Measurements from ENCODE around the gene RBL2.

- TF ChIP-seq CTCF (IDR thresholded peaks at IDR 0.05) (no peak), POLR2A (IDR thresholded peaks at IDR 0.05) (no peak)
Measured at GRCh38 chr16:53482123-53482522, 47.9 kb downstream of the RBL2 start.
